ENCODE measurements around the gene LTB4R. TPM values are rescaled to one million over a fixed set of nuclear protein-coding genes. Genes with fewer than 3 reads are reported as not detected.

Gene LTB4R
- polyA plus RNA-seq, 2 of the 4 experiments (the other 2 are of a cell fraction), result 8.3 to 10.2 TPM

- TF ChIP-seq EHMT2 (IDR thresholded peaks at IDR 0.05; ENCODE audit: low read depth) (no peak), CTCF (IDR thresholded peaks at IDR 0.05) (no peak), ZC3H11A (IDR thresholded peaks at IDR 0.05) (no peak), MAFK (IDR thresholded peaks at IDR 0.05; ENCODE audit: partially characterized antibody) (no peak), FOSB (CRISPR knock-in tag; IDR thresholded peaks at IDR 0.05) (no peak), FOXS1 (CRISPR knock-in tag; IDR thresholded peaks at IDR 0.05) (no peak), NFE2L2 (conservative IDR thresholded peaks at IDR 0.05; ENCODE audit: low read length) (no peak), USF2 (IDR thresholded peaks at IDR 0.05) (no peak), ZNF302 (CRISPR knock-in tag; IDR thresholded peaks at IDR 0.05) (no peak), CHD2 (IDR thresholded peaks at IDR 0.05; ENCODE audit: low read length, partially characterized antibody) (no peak), BCL3 (IDR thresholded peaks at IDR 0.05) (no peak), POLR2AphosphoS2 (conservative IDR thresholded peaks at IDR 0.05; ENCODE audit: low read length) (no peak), E2F6 (IDR thresholded peaks at IDR 0.05; ENCODE audit: borderline replicate concordance, low read depth) (no peak), CBX2 (IDR thresholded peaks at IDR 0.05; ENCODE audit: borderline replicate concordance, low read depth) (no peak), MAX (IDR thresholded peaks at IDR 0.05) (no peak), RCOR1 (IDR thresholded peaks at IDR 0.05; ENCODE audit: low read depth, low read length) (no peak), ESRRA (IDR thresholded peaks at IDR 0.05; ENCODE audit: borderline replicate concordance, low read length) (no peak)
- WGBS (ENCODE audit: missing lambda C conversion rate), result 96% methylated on average over 11 of the region's 11 CpGs
- H3K27ac ChIP-seq, result no peak overlapping the region
- POLR2A ChIA-PET, result no interaction called here
- no peak overlapping the region for H3K4me3 ChIP-seq
- FAIRE-seq (no peak), ATAC-seq (no peak), DNase-seq (ENCODE audit: low read depth in 1 of 2, low spot score in 1 of 2) (no peak)
- no peak overlapping the region for H3K4me2 ChIP-seq
- H3K4me1 ChIP-seq, result peaks cover 25% of the 10 kb centered on the region
- no peaks in the 10 kb centered on the region for H3K9me3 ChIP-seq
- CTCF ChIA-PET, result interaction anchor here (1.2 to 46.6 kb wide), 5 partner anchors 8 to 126 kb away, joined by 3 to 1142 read pairs (median 469); partner anchors contain the start of genes CBLN3, KHNYN, LTB4R and RABGGTA
Observed at GRCh38 chr14:24304019-24304387, 7.3 kb upstream of the LTB4R start.

- ATAC-seq (no peak), DNase-seq (ENCODE audit: low read depth in 1 of 2, low spot score in 1 of 2) (no peak), FAIRE-seq (no peak)
- peaks cover 16% of the 10 kb centered on the region for H3K4me1 ChIP-seq
- H3K4me2 ChIP-seq, result peak overlapping the region; percentile 55
- no peaks in the 10 kb centered on the region for H3K9me3 ChIP-seq
- WGBS (ENCODE audit: missing lambda C conversion rate), result 92% methylated on average over 10 of the region's 11 CpGs
- TF ChIP-seq RCOR1 (IDR thresholded peaks at IDR 0.05; ENCODE audit: low read depth, low read length) (no peak), HMGXB4 (CRISPR knock-in tag; IDR thresholded peaks at IDR 0.05; ENCODE audit: borderline replicate concordance) (no peak)
- POLR2A ChIA-PET, result interaction anchor here (1.6 to 3.4 kb wide), 2 partner anchors 36 to 65 kb away, joined by 13 to 23 read pairs; partner anchors contain the start of genes RABGGTA and TINF2
- H3K4me3 ChIP-seq, result no peak overlapping the region
- peak overlapping the region; percentile 43 to 75; a peak in 3 of 6 replicates for H3K27ac ChIP-seq
- CTCF ChIA-PET, result interaction anchor here (1.0 to 46.6 kb wide), 19 partner anchors 9 to 777 kb away, joined by 3 to 1142 read pairs (median 6); partner anchors contain the start of genes ADCY4, CBLN3, DHRS1 and EMC9
Observed at GRCh38 chr14:24307156-24307574, 4.1 kb upstream of the LTB4R start.
